ENCODE data around the gene IQSEC1. TPM values are rescaled to one million over a fixed set of nuclear protein-coding genes. Genes with fewer than 3 reads are reported as not detected.
A peak's percentile ranks its signal among the peaks of the same experiment; 100 is the strongest.

The IQSEC1 gene
- total RNA-seq, 1 experiment from 2014 or later = 28.1 TPM

DNA sequence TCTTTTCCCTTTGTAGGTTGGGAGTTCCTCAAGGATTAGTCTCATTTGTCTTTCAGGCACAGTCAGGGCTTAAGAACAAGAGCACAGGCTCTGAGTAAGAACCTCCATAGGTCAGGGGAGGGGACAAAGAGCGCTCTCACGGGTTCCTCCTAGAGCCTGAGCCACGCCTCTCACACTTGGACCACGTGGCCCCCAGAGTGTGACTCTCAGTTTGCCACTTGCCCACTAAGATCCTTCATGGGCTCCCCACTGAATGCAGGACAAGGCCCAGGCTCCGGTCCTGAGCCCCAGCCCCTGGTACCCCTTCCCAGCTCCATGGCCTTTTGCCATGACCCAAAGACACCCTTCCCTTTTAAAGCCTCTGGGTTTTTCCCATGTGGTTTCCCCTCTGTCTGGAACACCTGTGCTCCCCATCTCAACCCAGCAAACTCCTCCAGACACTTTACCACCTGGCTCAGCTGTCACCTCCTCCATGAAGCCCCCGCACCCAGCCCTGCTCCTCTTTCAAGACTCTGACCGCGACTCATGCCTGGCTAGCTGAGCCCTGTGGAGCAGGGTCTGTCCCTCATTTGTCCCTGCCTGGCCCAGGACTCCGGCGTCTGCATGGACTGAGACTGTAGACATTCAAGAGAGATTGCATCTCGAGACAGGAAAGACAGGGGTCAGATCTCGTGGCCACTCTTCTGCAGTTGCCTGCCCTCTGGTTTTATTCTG lies 32.7 kb downstream of the IQSEC1 start:
- no peak overlapping the region for H3K9ac ChIP-seq (ENCODE audit: low read length)
- H3K27ac ChIP-seq (ENCODE audit: low read depth, low read length) = no peak overlapping the region
- no peaks in the 10 kb centered on the region for H3K9me3 ChIP-seq (ENCODE audit: control insufficient read depth in 1 of 2, insufficient read depth in 1 of 2, low read depth in 1 of 2, low read length in 2 of 2)
- no peaks in the 10 kb centered on the region for H3K79me2 ChIP-seq (ENCODE audit: insufficient read depth, low read length)
- ATAC-seq = peak; percentile 50; the same call in 1 of the 2 replicates
- no peaks in the 10 kb centered on the region for H3K36me3 ChIP-seq (ENCODE audit: control insufficient read depth in 1 of 2, insufficient read depth in 2 of 2, low read length in 2 of 2)
- no peaks in the 10 kb centered on the region for H3K4me1 ChIP-seq (ENCODE audit: control insufficient read depth in 1 of 2, insufficient read depth in 2 of 2, low read length in 2 of 2)
- no peak overlapping the region for H3K4me3 ChIP-seq (replicated peaks in 1 of 2; ENCODE audit: low read depth in 1 of 2, low read length in 2 of 2)
- intact Hi-C loops (cut with micrococcal nuclease) = no loop called here
- no TSS peak for BruUV-seq (replicated peaks)
- CTCF ChIA-PET = no interaction called here
- POLR2A ChIA-PET = no interaction called here
- RAD21 ChIA-PET (ENCODE audit: low non-redundant PET in 1 of 2, low total read pairs in 2 of 2, uncharacterized antibody in 2 of 2, unreplicated experiment in 2 of 2) = no interaction called here
- H3K27me3 ChIP-seq (ENCODE audit: insufficient read depth, low read length) = no peaks in the 10 kb centered on the region
- TF ChIP-seq EZH2phosphoT487 (IDR thresholded peaks at IDR 0.05; ENCODE audit: borderline replicate concordance) (no peak), CEBPB (IDR thresholded peaks at IDR 0.05; ENCODE audit: low read depth) (no peak), CBX3 (IDR thresholded peaks at IDR 0.05; ENCODE audit: low read depth) (no peak), RAD21 (IDR thresholded peaks at IDR 0.05; ENCODE audit: low read depth) (no peak), JUND (IDR thresholded peaks at IDR 0.05) (no peak)
- TF ChIP-seq, protein P1, sequence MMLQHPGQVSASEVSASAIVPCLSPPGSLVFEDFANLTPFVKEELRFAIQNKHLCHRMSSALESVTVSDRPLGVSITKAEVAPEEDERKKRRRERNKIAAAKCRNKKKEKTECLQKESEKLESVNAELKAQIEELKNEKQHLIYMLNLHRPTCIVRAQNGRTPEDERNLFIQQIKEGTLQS (IDR thresholded peaks at IDR 0.05) = no peak
- H4K20me1 ChIP-seq (ENCODE audit: insufficient read depth) = no peaks in the 10 kb centered on the region
- no peak for DNase-seq (ENCODE audit: low read depth, low spot score)
- H3K9me2 ChIP-seq (ENCODE audit: insufficient read depth) = no peaks in the 10 kb centered on the region
- no peak overlapping the region for H3K4me2 ChIP-seq (ENCODE audit: low read length)
- no peak overlapping the region for H2AFZ ChIP-seq (ENCODE audit: low read depth, low read length, poor library complexity, severe bottlenecking)

DNA sequence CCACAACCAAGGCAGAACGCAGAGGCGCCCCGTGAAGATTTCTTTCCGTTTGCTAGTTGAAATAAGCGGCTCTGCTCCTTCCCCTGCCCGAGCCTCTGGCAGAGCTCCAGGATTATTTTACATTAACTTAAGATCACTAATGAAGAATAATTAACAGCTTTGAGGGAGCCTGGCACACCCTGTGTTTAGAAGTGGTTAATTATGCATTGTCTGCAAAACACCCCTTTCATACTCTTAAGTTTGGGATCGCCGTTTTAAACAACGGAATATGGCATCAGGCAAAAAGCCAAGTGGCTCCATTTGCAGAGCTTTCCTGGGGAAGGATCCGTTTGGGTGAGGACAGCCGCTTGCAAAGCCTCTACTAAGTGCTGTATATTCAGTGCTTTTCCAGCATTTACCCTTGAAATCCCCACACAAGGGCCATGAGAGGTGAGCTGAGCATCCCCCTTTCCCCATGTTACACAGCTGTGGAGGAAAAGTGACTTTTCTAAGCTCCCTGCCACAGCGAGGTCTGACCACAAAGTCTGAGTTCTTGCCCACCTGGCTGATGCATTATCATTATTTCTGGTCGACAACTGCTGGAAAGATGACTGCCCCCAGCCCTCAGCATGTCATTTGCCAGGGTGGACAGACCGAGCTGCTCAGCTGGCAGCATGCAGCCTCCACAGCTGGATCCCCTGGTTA lies 33.9 kb downstream of the IQSEC1 start:
- Histone ChIP-seq H3K9me2 (ENCODE audit: insufficient read depth) (no peaks in the 10 kb centered on the region), H3K4me3 (replicated peaks in 1 of 2; ENCODE audit: low read depth in 1 of 2, low read length in 2 of 2) (no peak overlapping the region), H3K27me3 (ENCODE audit: insufficient read depth, low read length) (no peaks in the 10 kb centered on the region), H3K9ac (ENCODE audit: low read length) (no peak overlapping the region), H2AFZ (ENCODE audit: low read depth, low read length, poor library complexity, severe bottlenecking) (no peak overlapping the region), H3K79me2 (ENCODE audit: insufficient read depth, low read length) (no peaks in the 10 kb centered on the region), H3K36me3 (ENCODE audit: control insufficient read depth in 1 of 2, insufficient read depth in 2 of 2, low read length in 2 of 2) (no peaks in the 10 kb centered on the region), H3K4me2 (ENCODE audit: low read length) (no peak overlapping the region), H4K20me1 (ENCODE audit: insufficient read depth) (no peaks in the 10 kb centered on the region), H3K9me3 (ENCODE audit: control insufficient read depth in 1 of 2, insufficient read depth in 1 of 2, low read depth in 1 of 2, low read length in 2 of 2) (no peaks in the 10 kb centered on the region), H3K27ac (ENCODE audit: low read depth, low read length) (no peak overlapping the region), H3K4me1 (ENCODE audit: control insufficient read depth in 1 of 2, insufficient read depth in 2 of 2, low read length in 2 of 2) (no peaks in the 10 kb centered on the region)
- ChIA-PET POLR2A (no interaction called here), CTCF (no interaction called here), RAD21 (ENCODE audit: low non-redundant PET in 1 of 2, low total read pairs in 2 of 2, uncharacterized antibody in 2 of 2, unreplicated experiment in 2 of 2) (no interaction called here)
- intact Hi-C loops (cut with micrococcal nuclease) = no loop called here
- TF ChIP-seq EZH2phosphoT487 (IDR thresholded peaks at IDR 0.05; ENCODE audit: borderline replicate concordance) = no peak
- DNase-seq (ENCODE audit: low read depth, low spot score) (no peak), ATAC-seq (no peak)
- no TSS peak for BruUV-seq (replicated peaks)
